ENCODE data around the gene ZSCAN9. TPM values are rescaled to one million over a fixed set of nuclear protein-coding genes. Genes with fewer than 3 reads are reported as not detected.
A peak's percentile ranks its signal among the peaks of the same experiment; 100 is the strongest.

Gene ZSCAN9
- total RNA-seq, 4 donors from 2014 or later: 11.9 to 22.2 (median 14.2) TPM

GRCh38 chr6:28245206-28245941 is 20.3 kb downstream of the ZSCAN9 start:
- DNase-seq (ENCODE audit: low spot score in 2 of 2): no peak
- no peak overlapping the region for H3K4me3 ChIP-seq
- peaks cover 0 to 10% (median under 1%) of the 10 kb centered on the region in 4 donors for H3K4me1 ChIP-seq
- TF ChIP-seq CTCF (IDR thresholded peaks at IDR 0.05) (no peak), EP300 (IDR thresholded peaks at IDR 0.05) (no peak), POLR2A (IDR thresholded peaks at IDR 0.05) (no peak)
- H3K27me3 ChIP-seq: no peaks in the 10 kb centered on the region
- peaks cover 0 to 65% (median 0%) of the 10 kb centered on the region in 3 donors for H3K36me3 ChIP-seq
- H3K9me3 ChIP-seq: no peaks in the 10 kb centered on the region
- no peak overlapping the region for H3K27ac ChIP-seq
- WGBS, 2 donors: 90 to 93% methylated on average over 6 of the region's 6 CpGs

- H3K4me3 ChIP-seq: no peak overlapping the region
- H3K36me3 ChIP-seq: peaks cover 0 to 55% (median 0%) of the 10 kb centered on the region in 3 donors
- H3K4me1 ChIP-seq: peaks cover 3 to 26% (median 11%) of the 10 kb centered on the region in 4 donors
- TF ChIP-seq POLR2A (IDR thresholded peaks at IDR 0.05) (no peak), CTCF (IDR thresholded peaks at IDR 0.05) (no peak), EP300 (IDR thresholded peaks at IDR 0.05) (no peak)
- no peak for DNase-seq (ENCODE audit: low spot score in 2 of 2)
- WGBS, 2 donors: 74 to 80% methylated on average over 1 of the region's 1 CpG
- no peak overlapping the region for H3K27ac ChIP-seq
- H3K9me3 ChIP-seq: no peaks in the 10 kb centered on the region
- no peaks in the 10 kb centered on the region for H3K27me3 ChIP-seq
Measured at GRCh38 chr6:28248916-28249315, 23.8 kb downstream of the ZSCAN9 start.

GRCh38 chr6:28250747-28251146 is 25.7 kb downstream of the ZSCAN9 start:
- DNase-seq (ENCODE audit: low spot score in 2 of 2): no peak
- no peak overlapping the region for H3K27ac ChIP-seq
- H3K9me3 ChIP-seq: no peaks in the 10 kb centered on the region
- H3K4me1 ChIP-seq: peaks cover 3 to 26% (median 11%) of the 10 kb centered on the region in 4 donors
- 73 to 82% methylated on average over 2 of the region's 2 CpGs for WGBS, 2 donors
- no peaks in the 10 kb centered on the region for H3K27me3 ChIP-seq
- peak overlapping the region in 3 of 4 donors; percentile 60 to 86 (median 79) for H3K4me3 ChIP-seq
- TF ChIP-seq CTCF (IDR thresholded peaks at IDR 0.05) (no peak), POLR2A (IDR thresholded peaks at IDR 0.05) (no peak), EP300 (IDR thresholded peaks at IDR 0.05) (no peak)
- peaks cover 0 to 36% (median 0%) of the 10 kb centered on the region in 3 donors for H3K36me3 ChIP-seq

GRCh38 chr6:28251661-28252008 is 26.6 kb downstream of the ZSCAN9 start:
- H3K4me1 ChIP-seq: peaks cover 3 to 26% (median 11%) of the 10 kb centered on the region in 4 donors
- TF ChIP-seq EP300 (IDR thresholded peaks at IDR 0.05) (no peak), CTCF (IDR thresholded peaks at IDR 0.05) (no peak), POLR2A (IDR thresholded peaks at IDR 0.05) (no peak)
- no peak for DNase-seq (ENCODE audit: low spot score in 2 of 2)
- H3K9me3 ChIP-seq: no peaks in the 10 kb centered on the region
- H3K27me3 ChIP-seq: no peaks in the 10 kb centered on the region
- WGBS, 2 donors: 0% methylated on average over 12 to 16 of the region's 25 CpGs
- peaks cover 0 to 27% (median 0%) of the 10 kb centered on the region in 3 donors for H3K36me3 ChIP-seq
- H3K27ac ChIP-seq: peak overlapping the region in 2 of 4 donors; percentile 4 to 64
- H3K4me3 ChIP-seq: peak overlapping the region; percentile 60 to 86 (median 72)
